Stimulated activated CD8-positive, alpha-beta memory T cell treated with anti-CD3 and anti-CD28 coated beads, Interleukin-15, amount 100 ng/mL, for 1 hour (primary cell): ENCODE data around the gene ZSWIM7.
"Not testable (repeated sequence)": the region's sequence is repeated elsewhere in the genome, so short reads cannot be mapped to it uniquely, and the experiment has no call there.

Experiments
- DNase-seq: peaks from one replicate; pipeline ENCODE4 v3.0.0-alpha.2; 2020; ENCODE audit warnings: low read depth

The ZSWIM7 gene

DNA sequence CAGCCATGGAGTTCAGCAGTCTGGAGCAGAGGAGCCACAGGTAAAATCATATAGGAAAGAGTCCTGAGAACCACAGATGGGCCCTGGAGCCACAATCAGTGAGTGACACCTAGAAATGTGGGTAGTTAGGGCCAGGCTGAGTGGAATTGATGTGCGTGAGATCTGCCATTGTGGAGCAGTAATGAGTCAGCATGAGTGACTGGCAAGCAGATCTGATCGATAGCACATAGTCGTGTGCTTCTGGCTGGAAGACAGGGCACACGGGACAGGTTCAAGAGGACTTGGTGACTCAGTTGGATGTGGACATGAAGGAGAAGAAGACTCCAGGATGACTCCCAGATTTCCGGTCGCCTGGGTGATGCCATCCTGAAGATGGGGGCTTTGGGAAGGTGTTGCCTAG lies 42.3 kb downstream of the ZSWIM7 start:
- DNase-seq = no peak

DNA sequence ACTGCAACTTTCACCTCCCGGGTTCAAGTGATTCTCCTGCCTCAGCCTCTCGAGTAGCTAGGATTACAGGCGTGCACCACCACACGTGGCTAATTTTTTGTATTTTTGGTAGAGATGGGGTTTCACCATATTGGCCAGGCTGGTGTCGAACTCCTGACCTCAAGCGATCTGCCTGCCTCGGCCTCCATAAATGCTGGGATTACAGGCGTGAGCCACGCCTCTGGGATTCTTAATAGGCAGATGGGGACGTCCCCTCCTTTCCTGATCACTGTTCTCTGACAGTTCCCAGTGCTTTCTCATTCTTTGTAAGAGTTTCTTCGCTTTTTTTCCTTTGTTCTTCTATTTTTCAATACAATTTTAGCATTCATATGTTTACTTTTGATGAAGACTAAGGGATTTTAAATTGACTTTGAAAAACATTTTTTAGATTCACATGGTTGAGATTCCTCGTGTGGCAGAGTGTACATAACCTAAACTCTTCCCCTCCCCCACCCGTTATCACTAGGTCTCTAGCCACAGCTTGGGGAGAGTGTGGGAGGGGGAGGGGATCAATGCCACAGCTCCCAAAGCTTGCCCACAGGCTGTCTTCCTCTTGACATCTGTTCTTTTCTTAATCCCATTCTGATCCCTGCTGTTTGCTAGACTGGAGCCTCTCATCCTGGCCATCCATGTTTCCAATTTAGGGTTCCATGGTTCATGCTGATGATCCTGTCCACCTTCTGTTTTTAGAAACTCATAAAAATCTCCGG lies 43.5 kb downstream of the ZSWIM7 start:
- DNase-seq = no peak

DNA sequence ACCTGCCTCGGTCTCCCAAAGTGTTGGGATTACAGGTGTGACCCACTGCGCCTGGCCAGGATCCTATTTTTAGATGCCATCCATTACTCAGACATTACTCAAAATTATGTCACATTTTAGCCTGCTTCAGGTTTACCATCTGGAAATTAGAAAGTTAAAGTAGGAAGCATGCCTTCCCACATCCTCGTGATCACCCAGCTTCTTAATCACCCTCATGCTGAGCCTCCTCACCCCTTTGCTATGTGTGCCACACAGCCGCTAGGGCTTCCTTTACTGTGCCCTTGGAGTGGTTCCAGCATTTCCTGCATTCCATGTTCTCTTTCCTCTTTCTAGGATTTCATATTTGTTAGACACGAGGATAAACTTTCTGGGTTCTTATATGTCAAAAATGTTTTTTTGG lies 45.3 kb downstream of the ZSWIM7 start:
- no peak for DNase-seq

DNA sequence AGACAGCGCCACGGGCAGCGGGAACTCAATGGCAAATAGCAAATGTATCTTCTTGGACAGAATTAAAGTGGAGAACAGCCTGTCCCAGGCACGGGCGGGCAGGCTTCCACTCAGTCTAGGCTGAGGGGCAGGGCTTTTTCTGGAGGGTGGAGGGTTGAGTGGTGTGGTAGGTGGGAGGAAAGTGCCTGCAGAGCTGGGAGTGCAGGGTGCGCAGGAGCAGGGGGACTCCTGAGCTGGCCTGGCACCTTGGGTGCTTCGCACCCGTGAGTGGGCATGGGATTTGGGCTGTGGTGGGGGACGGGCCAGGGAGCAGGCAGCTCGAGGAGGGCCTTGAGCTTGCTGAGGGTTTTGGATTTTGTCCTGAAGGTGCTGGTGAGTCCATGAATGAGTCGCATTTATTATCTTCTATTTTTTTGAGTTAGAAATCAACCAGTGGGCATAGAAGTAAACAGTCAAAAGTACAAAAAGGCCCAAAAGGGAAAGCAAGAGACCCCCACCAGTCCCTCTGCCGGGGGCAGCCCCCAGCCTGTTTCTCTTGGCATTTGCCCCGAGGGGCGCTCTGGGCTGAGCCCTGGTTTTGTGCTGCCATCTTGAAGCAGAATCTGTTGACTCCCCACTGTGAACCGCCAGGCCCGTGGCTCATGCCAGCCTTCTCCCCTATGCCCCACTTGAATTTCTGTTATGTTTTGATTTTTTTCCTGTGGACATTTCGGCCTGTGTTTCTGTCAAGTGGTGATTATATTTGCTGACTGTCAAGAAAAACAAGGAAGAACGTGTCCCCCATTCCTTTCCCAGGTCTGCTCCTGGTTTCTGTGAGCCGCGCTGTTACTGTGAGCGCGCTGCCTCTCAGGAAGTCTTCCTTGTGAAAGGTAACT lies 46.4 kb downstream of the ZSWIM7 start:
- no peak for DNase-seq

DNA sequence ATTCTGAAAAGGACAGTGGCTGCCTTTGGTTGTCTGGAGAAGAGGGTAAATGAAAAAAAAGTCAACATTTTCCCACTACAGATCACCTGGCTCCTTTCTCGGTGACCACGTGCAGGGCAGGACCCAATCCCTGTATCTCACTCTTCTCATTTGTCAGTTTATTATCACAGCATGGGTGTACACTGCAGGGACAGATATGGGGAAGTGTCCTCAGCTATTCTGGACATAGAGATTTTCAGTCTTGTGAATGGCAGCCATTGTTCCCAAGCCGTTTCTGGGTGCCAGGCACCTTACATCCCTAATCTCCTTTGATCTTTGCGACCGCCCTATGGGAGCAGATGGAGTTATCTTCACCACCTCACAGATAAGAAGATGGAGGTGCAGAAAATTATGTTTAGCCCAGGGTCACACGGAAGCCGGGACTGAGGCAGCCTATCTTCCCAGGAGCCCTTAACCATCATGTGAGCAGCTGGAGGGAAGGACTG lies 47.4 kb downstream of the ZSWIM7 start:
- DNase-seq = no peak

DNA sequence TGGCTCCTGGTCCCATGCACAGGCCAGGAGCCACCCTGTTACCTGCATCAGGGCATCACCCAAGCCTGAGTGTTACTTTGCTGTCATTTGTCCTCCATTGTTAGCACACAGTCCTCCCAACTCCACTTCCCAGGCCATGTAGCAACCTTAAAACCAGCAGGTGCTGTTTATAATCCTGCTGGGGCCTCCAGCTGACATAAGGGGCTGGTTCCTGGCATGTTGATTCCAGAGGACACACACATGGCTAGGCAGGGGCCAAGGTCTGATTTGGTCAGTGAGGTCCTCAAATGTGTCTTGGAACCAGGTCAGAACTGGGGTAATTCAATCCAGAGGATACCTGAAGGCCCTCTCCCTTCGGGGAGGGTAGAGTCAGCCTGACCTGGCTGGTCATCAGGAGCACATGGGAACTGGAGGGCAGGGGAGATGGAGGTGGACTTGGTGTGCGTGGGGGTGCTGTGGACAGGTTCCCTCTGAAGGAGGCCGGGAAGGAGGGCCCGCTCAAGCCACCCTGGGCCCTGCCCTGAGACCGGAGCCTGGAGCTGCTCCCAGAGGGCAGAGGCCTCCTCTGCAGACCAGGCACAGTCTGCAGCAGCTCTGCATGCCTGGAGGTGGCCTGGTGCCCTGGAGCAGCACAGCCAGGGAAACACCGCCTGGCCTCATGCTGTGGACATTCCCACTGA lies 48.0 kb downstream of the ZSWIM7 start:
- DNase-seq = no peak

DNA sequence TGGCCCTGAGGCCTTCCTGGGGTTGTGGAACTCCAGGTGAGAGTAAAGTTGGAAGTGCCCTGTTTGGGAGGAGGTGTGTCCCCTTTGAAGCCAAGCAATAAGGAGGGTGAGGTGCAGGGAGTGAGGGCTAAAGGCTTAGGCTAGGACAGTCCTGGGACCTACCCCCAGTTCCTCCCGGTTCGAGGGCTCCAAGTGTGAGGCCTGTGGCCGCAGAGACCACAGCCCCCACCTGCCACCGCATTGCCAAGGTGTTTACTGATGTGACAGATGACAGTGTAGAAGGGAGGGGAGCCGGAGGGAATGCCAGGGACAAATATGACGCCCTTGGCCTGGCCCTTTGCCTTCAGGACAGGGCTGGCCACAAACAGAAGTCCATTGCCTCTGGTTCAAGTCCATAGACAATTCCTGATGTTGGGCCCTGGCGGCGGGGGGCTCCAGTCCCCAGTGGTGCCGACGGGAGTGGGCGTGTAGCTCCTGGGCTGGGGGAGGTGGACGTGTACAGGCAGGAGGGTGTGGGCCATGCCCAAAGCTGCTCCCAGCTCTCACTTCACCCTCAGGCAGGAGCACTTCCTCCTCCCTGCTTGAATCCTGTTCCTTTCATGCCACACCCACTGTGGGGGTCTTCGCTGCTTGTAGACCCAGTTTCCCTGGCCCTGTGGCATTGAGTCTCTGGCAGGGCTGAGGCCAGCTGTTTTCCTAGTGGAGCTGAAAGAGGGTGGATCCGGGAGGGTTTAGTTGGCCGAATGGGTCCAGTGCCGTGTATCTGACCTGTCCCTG lies 51.3 kb downstream of the ZSWIM7 start:
- no peak for DNase-seq

DNA sequence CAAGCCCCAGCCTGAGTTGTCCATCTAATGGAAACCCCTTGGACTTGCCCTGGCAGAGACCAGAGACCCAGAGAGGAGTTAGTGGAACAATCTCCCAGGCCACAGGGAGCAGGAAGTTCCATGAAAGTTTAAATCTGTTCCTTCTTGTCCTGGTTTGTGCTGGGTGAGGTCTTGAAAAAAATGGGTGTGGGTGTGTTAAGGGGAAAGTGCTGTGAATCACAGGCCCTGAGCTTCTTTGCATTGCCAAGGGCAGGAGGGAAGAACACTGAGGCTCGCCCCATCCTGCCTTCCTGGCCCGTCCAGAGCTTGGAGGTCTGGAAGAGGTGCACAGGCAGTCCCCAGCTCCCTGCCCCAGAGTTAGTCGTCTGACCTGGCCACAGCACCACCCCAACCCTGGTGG lies 52.2 kb downstream of the ZSWIM7 start:
- DNase-seq = no peak

DNA sequence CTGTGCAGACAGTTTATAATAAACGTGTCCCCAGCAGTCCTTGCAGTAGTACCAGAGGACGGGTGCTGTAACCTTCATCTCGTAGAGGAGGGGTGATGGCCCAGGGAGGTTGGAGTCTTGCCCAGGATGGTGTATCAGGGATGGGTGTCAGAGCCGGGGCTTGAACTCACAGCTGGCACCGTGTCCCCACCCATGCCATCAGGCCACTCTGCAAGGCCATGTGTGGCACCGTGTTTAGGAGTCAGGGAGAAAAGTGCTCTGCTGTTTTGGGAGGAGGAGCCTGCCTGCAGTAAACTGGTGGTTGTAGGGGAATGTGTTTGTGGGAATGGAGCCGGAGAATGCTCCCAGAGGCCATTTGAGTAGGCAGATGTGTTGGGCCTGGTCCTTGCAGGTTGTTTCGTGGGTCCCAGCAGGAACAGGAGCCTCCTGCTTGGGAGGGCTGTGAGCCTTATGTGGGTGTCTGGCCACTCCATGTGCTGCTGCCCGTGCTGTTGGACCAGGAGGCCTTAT lies 52.8 kb downstream of the ZSWIM7 start:
- no peak for DNase-seq

DNA sequence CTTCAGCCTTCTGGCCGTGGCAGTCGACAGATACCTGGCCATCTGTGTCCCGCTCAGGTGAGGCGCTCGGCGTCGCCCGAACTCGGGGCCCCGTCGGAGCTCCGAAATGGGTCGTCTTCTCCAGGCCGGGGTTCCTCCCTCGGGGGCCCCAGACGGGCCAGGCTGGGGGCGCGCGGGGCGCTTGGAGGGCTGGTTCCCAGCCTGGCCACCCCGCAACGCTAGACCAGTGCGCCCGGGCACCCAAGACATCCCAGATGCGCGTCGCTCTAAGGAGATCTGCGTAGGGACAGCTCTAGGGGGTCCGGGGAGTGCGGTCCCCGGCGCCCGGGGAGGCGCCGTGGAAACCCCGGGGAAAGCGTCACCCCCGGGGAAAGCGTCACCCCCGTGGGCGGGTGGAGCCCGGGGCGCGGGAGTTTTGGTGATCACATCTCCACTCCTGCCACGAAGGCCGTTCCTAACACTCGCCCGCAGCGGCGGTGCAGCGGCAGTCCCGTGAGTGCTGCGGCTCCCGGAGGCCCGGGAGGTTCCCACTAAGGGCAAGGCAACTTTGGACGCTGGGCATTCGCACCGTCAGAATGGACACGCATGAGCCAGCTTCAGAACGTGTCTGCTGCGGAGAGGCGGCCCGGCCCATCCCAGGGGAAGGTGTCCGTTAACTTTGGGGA lies 53.8 kb downstream of the ZSWIM7 start:
- no peak for DNase-seq

DNA sequence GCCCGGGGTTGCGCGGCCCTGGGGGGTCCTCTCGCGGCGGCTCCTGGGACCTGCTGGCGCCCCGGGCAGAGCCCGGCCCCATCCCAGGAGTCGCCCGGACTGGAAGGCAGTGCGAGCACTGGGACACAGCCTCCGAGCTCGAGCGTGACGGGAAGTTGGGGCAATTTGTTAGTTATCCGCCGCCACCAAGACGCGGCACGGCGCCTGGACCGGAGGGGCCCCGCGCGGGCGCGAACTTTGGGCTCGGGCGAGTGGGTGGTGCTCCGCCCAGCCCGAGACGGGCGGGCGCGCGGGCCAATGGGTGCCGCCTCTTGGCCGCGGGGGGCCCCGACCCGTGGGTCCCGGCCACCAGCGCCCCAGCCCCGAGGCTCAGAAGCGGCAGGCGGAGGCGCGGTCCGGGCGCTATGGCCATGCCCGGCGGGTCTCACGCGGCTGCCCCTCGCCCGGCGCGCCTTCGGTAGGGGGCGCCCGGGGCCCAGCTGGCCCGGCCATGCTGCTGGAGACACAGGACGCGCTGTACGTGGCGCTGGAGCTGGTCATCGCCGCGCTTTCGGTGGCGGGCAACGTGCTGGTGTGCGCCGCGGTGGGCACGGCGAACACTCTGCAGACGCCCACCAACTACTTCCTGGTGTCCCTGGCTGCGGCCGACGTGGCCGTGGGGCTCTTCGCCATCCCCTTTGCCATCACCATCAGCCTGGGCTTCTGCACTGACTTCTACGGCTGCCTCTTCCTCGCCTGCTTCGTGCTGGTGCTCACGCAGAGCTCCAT lies 54.6 kb downstream of the ZSWIM7 start, which contains the start of gene ADORA2B:
ADORA2B (plus strand) TSS at position 372 of the 768 bp plus-strand sequence; CDS start at position 491, 119 bp downstream.
- DNase-seq = no peak

DNA sequence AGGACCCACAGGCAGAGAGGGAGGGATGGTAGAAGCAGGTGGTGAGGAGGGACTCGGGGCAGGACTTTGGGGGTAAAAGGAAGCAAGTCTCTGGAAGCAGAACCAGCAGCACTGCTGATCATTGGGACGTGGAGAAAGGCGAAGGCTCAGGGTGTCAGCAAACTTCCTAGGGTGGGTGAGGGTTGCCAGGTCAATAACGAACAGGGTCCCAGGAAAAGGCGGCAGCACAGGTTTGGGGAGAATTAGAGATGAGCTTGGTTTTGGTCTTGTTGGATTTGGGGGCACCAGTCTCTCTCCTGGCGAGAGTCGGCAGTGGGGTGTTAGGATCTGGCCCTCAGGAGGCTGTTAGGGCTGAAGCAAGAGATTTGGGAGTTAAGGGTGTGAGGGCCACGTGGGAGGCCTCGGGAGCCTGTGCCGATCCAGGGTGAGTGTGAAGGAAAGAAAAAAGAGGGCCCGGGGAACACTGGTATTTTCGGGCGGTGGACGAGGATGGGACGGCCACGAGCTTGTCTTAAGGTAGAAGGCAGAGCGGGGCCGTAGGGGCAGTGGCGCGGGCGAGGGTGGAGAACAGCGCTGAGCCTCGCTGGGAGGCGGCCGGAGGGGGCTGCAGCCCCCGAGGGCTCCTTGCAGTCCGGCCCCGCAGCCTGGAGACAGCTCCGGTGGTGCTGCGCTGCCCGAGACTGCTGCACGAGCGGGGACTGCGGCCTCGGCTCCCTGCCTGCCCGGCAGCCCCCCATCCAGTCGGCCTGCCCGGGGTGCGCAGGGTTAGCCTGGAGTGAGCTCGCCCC lies 55.3 kb downstream of the ZSWIM7 start:
- DNase-seq = no peak

DNA sequence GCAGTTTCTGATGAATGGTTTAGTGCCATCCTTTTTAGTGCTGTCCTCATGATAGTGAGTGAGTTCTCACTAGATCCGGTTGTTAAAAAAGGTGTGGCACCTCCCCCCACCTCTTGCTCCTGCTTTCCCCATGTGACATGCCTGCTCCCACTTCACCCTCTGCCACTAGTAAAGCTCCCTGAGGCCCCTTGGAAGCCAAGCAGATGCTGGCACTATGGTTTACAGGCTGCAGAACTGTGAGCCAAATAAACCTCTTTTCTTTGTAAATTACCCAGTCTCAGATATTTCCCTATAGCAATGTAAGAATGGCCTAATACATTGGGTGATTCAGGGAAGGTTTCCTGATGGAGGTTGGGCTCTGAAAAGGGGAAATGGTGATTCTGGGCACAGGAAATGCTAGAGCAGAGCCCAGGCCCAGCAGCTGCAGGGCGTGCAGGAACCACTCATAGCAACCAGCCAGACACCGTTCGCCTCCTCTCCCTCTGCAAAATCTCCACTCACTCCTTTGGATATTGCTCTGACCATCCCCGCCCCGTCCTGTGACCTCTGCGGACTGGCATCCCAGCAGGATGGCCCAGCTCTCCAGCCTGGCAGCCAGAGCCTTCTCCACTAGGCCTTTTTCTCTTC lies 57.2 kb downstream of the ZSWIM7 start:
- DNase-seq = no peak

DNA sequence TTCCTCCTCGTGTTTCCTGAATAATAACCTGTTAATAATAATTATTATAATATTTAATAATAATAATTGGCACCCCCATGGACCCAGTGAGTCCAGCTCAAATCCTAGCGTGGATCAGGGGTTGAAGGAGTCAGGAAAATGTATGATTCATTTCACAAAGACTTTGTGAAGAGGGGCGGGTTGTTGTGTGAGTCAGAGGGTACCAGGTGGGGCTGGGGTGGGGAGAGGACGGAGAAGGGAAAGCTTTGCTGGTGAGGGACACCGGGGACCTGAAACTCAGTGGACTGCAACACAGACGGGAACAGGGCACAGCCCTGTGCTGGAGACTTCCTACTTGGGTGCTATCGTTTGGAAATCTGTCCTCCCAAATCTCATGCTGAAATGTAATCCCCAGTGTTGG lies 57.7 kb downstream of the ZSWIM7 start:
- DNase-seq = no peak

DNA sequence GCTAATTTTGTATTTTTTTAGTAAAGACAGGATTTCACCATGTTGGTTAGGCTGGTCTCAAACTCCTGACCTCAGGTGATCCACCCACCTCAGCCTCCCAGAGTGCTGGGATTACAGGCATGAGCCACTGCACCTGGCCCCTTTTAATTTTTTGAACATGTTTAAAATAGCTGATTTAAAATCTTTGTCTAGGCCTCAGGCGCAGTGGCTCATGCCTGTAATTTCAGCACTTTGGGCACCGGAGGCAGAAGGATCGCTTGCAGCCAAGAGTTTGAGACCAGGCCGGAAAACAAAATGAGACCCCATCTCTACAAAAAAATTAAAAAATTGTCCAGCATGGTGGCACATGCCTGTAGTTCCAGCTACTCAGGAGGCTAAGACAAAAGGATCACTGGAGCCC lies 63.0 kb downstream of the ZSWIM7 start:
- DNase-seq = not testable (repeated sequence)

DNA sequence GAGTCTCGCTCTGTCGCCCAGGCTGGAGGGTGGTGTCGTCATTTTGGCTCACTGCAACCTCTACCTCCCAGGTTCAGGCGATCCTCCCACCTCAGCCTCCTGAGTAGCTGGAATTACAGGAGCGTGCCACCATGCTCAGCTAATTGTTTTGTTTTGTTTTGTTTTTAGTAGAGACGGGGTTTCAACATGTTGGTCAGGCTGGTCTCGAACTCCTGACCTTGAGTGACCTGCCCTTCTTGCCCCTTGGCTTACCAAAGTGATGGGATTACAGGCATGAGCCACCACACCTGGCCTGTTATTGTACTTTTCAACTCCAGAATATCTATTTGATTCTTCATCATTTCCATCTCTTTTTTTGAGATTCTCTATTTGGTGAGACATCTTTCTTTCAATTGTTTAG lies 63.6 kb downstream of the ZSWIM7 start:
- DNase-seq = no peak

DNA sequence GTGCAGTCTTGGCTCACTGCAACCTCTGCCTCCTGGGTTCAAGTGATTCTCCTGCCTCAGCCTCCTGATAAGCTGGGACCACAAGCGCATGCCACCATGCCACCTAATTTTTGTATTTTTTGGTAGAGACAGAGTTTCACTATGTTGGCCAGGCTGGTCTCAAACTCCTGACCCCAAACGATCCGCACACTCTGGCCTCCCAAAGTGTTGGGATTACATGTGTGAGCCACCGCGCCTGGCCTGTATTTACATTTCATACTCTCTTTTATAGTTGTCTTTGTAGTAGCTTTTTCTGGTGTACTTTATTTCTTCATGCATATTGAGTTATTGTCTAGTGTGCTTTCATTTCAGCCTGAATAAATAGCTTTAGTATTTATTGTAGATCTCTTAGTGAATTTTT lies 64.6 kb downstream of the ZSWIM7 start:
- DNase-seq = no peak

DNA sequence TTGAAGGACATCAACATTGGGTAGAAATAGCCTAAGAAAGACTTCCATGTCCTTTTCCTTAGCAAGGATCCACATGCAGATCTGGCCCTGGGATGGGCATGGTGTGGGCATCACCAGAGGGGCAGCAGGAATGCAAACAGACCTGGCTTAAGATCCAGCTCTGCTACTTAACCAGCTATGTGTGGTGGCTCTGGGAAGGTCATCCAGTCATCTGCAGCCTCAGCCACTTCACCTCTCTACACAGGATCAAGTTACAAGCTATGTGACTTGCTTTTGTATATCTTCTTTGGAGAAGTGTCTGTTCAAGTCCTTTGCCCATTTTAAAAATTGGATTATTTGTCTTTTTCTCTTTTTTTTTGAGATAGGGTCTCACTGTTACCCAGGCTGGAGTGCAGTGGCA lies 68.1 kb downstream of the ZSWIM7 start:
- DNase-seq = no peak

DNA sequence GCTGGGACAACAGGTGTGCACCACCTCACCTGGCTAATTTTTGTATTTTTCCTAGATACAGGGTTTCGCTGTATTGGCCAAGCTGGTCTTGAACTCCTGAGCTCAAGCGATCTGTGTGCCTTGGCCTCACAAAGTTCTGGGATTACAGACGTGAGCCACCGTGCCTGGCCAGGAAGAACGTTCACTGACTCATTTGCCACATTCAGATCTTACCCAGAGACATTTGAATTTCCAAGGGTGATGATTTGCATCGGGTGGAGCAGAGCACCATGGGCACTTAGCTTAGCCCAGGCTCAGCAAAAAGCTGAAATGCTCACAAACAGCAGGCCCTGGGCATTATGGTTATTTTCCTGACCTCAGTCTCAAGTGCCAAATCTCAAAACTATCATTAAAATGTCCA lies 69.1 kb downstream of the ZSWIM7 start:
- DNase-seq = no peak
